NB4 (cell line): ENCODE results near the gene LY6G5B.

Experiments
- CTCF ChIP-seq: IDR thresholded peaks from one replicate; pipeline ENCODE4 v1.5.1; 2012; ENCODE audit warnings: low read depth, low read length
- POLR2A ChIP-seq: IDR thresholded peaks from 2 replicates; pipeline ENCODE4 v1.6.1; 2011; ENCODE audit warnings: mild to moderate bottlenecking; ENCODE audit not compliant: insufficient read length; ENCODE audit errors: extremely low read depth

DNA sequence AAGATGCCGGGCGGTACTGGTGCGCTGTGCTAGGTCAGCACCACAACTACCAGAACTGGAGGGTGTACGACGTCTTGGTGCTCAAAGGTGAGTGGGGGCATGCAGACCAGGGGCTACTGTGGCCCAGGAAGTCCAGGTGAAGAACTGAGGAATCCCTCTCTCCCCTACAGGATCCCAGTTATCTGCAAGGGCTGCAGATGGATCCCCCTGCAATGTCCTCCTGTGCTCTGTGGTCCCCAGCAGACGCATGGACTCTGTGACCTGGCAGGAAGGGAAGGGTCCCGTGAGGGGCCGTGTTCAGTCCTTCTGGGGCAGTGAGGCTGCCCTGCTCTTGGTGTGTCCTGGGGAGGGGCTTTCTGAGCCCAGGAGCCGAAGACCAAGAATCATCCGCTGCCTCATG, 37.9 kb downstream of the LY6G5B start:
- TF ChIP-seq POLR2A (no peak), CTCF (no peak)
